ENCODE measurements around the gene POT1. TPM values are rescaled to one million over a fixed set of nuclear protein-coding genes. Genes with fewer than 3 reads are reported as not detected.

Gene POT1
- polyA plus RNA-seq, 1 donor (not counting 4 experiments of a cell fraction or from before 2014, with no cell fraction given): 36.6 TPM

- Histone ChIP-seq H3K27me3 (ENCODE audit: control insufficient read depth, extremely low read depth, insufficient read depth, low read length) (no peaks in the 10 kb centered on the region), H3K79me2 (ENCODE audit: control insufficient read depth, insufficient read depth, low read length) (no peaks in the 10 kb centered on the region), H3K9me3 (ENCODE audit: control insufficient read depth, low read depth, low read length) (no peaks in the 10 kb centered on the region), H4K20me1 (ENCODE audit: control insufficient read depth, extremely low read depth, insufficient read depth, low read length) (no peaks in the 10 kb centered on the region), H3K9ac (ENCODE audit: control insufficient read depth, extremely low read depth, insufficient read depth, low read length) (no peak overlapping the region), H3K4me3 (ENCODE audit: control insufficient read depth in 2 of 3, extremely low read depth in 1 of 3, insufficient read depth in 2 of 3, low read depth in 1 of 3, low read length in 3 of 3) (no peak overlapping the region), H3K9me1 (ENCODE audit: control insufficient read depth, extremely low read depth, insufficient read depth, low read length) (no peaks in the 10 kb centered on the region), H3K36me3 (ENCODE audit: control insufficient read depth in 2 of 2, extremely low read depth in 1 of 2, insufficient read depth in 2 of 2, low read length in 2 of 2) (no peaks in the 10 kb centered on the region), H2AFZ (ENCODE audit: control insufficient read depth, low read length) (no peak overlapping the region), H3K27ac (ENCODE audit: control insufficient read depth, insufficient read depth, low read length) (no peak overlapping the region), H3K4me2 (ENCODE audit: control insufficient read depth, extremely low read depth, insufficient read depth, low read depth, low read length) (no peak overlapping the region), H3K4me1 (ENCODE audit: control insufficient read depth, extremely low read depth, insufficient read depth, low read length) (no peaks in the 10 kb centered on the region)
- DNase-seq (ENCODE audit: low read depth, low spot score): no peak
- FAIRE-seq: no peak
- TF ChIP-seq EZH2 (IDR thresholded peaks at IDR 0.05; ENCODE audit: low read length) (no peak), CTCF (optimal IDR thresholded peaks at IDR 0.05 in 1 of 3, IDR thresholded peaks at IDR 0.05 in 1 of 3, conservative IDR thresholded peaks at IDR 0.05 in 1 of 3; ENCODE audit: extremely low read depth in 1 of 3, insufficient read depth in 2 of 3, low read length in 3 of 3) (no peak)
- dilution Hi-C loops (cut with MboI; ENCODE audit: extremely low pct_ligation_motif_present, low sequenced_read_pairs): no loop called here
Observed at GRCh38 chr7:124812764-124813163, 116.9 kb downstream of the POT1 start.

GRCh38 chr7:124811341-124811740 is 118.3 kb downstream of the POT1 start:
- H3K79me2 ChIP-seq (ENCODE audit: control insufficient read depth, insufficient read depth, low read length): no peaks in the 10 kb centered on the region
- no peaks in the 10 kb centered on the region for H3K9me1 ChIP-seq (ENCODE audit: control insufficient read depth, extremely low read depth, insufficient read depth, low read length)
- H4K20me1 ChIP-seq (ENCODE audit: control insufficient read depth, extremely low read depth, insufficient read depth, low read length): no peaks in the 10 kb centered on the region
- H3K9ac ChIP-seq (ENCODE audit: control insufficient read depth, extremely low read depth, insufficient read depth, low read length): no peak overlapping the region
- dilution Hi-C loops (cut with MboI; ENCODE audit: extremely low pct_ligation_motif_present, low sequenced_read_pairs): no loop called here
- TF ChIP-seq CTCF (optimal IDR thresholded peaks at IDR 0.05 in 1 of 3, IDR thresholded peaks at IDR 0.05 in 1 of 3, conservative IDR thresholded peaks at IDR 0.05 in 1 of 3; ENCODE audit: extremely low read depth in 1 of 3, insufficient read depth in 2 of 3, low read length in 3 of 3) (no peak), EZH2 (IDR thresholded peaks at IDR 0.05; ENCODE audit: low read length) (no peak)
- H3K9me3 ChIP-seq (ENCODE audit: control insufficient read depth, low read depth, low read length): no peaks in the 10 kb centered on the region
- no peaks in the 10 kb centered on the region for H3K4me1 ChIP-seq (ENCODE audit: control insufficient read depth, extremely low read depth, insufficient read depth, low read length)
- no peak overlapping the region for H3K4me2 ChIP-seq (ENCODE audit: control insufficient read depth, extremely low read depth, insufficient read depth, low read depth, low read length)
- DNase-seq (ENCODE audit: low read depth, low spot score) (no peak), FAIRE-seq (no peak)
- H3K27me3 ChIP-seq (ENCODE audit: control insufficient read depth, extremely low read depth, insufficient read depth, low read length): no peaks in the 10 kb centered on the region
- H3K27ac ChIP-seq (ENCODE audit: control insufficient read depth, insufficient read depth, low read length): no peak overlapping the region
- H3K36me3 ChIP-seq (ENCODE audit: control insufficient read depth in 2 of 2, extremely low read depth in 1 of 2, insufficient read depth in 2 of 2, low read length in 2 of 2): no peaks in the 10 kb centered on the region
- no peak overlapping the region for H3K4me3 ChIP-seq (ENCODE audit: control insufficient read depth in 2 of 3, extremely low read depth in 1 of 3, insufficient read depth in 2 of 3, low read depth in 1 of 3, low read length in 3 of 3)
- no peak overlapping the region for H2AFZ ChIP-seq (ENCODE audit: control insufficient read depth, low read length)

All from keratinocyte (primary cell).